ENCODE data around the gene CUL9.

CUL9 gene

GRCh38 chr6:43202451-43202850 is 20.5 kb downstream of the CUL9 start:
- no peak for DNase-seq

GRCh38 chr6:43203029-43203717 is 21.2 kb downstream of the CUL9 start:
- no peak for DNase-seq

DNA sequence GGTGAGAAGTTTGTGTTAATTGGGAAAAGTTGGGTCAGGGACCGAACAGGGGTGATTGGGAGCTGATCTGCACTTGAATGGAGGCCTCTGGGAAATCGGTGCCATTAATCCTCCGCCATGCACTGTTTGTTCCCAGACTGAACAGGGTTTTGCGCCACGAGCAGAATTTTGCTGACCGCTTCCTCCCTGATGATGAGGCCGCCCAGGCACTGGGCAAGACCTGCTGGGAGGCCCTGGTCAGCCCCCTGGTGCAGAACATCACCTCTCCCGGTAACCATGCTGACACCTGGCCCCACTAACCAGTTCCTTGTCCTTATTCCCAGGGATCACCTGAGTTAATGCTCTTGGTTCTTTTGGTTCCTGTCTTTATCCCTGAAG is 21.7 kb downstream of the CUL9 start:
- no peak for DNase-seq

GRCh38 chr6:43204271-43205105 is 22.5 kb downstream of the CUL9 start:
- no peak for DNase-seq

DNA sequence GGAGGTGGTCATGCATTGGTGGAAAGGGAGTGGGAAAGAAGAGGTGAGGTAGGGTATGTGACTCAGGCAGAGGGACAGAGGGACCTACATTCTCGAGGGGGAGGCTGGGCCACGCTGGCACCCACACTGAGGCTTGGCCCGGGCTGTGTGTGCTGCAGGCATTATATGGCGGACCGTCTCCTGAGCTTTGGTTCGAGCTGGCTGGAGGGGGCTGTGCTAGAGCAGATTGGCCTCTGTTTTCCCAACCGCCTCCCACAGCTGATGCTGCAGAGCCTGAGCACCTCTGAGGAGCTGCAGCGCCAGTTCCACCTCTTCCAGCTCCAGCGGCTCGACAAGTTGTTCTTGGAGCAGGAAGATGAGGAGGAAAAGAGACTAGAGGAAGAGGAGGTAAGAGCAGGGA is 23.9 kb downstream of the CUL9 start:
- DNase-seq, result no peak

DNA sequence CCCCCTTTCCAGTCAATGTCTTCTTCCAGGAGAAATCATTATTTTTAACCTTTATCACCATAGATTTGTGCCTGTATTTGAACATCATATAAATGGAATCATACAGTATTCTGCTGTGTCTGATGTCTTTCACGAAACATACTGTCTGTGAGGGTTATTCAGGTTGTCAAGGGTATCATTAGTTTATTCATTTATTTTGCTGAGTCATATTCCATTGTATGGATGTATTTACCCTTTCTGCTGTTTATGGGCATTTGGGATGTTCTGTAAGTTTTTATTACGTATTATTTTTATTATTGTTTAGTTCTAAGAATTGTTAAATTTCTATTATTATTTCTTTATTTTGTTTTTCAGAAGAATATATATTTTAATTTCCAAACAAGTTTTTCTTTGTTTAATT is 25.3 kb downstream of the CUL9 start:
- no peak for DNase-seq

DNA sequence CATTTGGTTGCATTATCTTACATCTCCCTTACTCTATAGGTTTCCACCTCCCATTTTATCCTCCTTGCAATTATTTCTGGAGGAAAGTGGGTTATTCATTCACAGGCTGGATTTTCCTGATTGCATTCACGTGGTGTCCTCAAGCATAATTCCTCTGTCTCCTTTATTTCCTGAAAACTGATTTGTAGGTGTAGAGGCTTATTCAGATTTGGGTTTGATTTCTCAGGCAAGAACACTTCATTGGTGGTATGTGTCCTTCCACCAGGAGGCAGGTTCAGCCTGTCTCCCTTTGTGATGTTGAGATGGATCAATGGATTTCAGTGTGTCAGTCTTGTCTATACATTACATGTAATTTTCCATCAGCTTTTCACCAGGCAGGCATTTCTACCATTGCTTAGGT is 30.0 kb downstream of the CUL9 start:
- DNase-seq, result no peak

DNA sequence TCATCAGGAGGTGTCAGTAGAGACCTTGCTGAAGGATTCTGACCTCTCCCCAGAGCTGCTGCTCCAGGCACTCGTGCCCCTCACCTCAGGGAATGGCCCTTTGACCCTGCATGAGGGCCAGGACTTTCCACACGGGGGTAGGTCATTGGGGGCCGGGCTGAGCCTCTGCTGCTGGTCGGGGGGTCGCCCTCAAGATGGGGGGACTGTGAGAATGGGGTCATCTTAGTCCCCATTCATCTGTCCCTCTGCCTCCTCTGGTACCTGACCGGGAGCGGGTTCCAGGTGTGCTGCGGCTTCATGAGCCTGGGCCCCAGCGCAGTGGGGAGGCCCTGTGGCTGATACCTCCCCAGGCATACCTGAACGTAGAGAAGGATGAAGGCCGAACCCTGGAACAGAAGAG is 31.4 kb downstream of the CUL9 start:
- DNase-seq, result no peak

GRCh38 chr6:43215066-43215465 is 33.1 kb downstream of the CUL9 start:
- no peak for DNase-seq

- no peak for DNase-seq
These were observed 34.2 kb downstream of the CUL9 start for GRCh38 chr6:43216200-43216599.

DNA sequence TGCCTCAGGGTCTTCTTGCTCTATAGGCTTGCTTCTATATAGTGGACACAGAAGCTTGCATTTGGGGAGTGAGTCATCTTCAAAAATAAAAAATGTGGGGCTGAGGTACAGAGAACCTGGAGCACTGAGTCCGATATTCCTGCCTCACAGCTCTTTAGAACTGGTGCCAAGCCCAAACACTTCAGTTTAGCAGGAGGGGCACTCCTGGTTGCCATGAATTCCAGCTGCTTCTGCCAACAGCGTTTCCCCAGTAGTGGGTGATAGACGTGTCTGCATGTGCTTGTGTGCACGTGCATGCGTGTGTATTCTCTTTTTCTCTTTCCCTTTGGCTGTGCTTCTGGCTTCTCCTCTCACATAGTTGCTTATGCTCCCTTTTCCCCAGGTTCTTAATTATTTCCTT is 35.4 kb downstream of the CUL9 start:
- no peak for DNase-seq

DNA sequence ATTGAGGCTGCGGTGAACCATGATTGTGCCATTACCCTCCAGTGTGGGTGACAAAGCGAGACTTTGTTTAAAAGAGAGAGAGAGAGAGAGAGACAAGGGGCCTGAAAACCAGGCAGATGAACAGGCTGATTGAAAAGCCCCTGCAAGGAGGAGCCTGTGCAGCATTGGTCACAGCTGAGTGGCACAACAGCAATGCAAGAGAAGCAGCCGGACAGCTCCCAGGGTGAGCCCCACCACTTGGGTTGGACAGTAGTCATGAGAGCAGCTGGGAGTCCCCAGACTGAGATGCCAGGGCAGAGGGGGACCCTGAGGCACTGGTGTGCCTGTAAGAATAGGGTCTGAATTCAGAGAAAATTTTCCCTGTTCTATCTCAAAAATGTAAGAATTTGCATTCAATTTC is 37.1 kb downstream of the CUL9 start:
- no peak for DNase-seq

- no peak for DNase-seq
These were observed 37.8 kb downstream of the CUL9 start for GRCh38 chr6:43219814-43220213.

GRCh38 chr6:43220439-43220951 is 38.5 kb downstream of the CUL9 start:
- DNase-seq, result no peak

- no peak for DNase-seq
These were observed 39.3 kb downstream of the CUL9 start for GRCh38 chr6:43221046-43221972.

- no peak for DNase-seq
These were observed 40.5 kb downstream of the CUL9 start for GRCh38 chr6:43222418-43223059.

GRCh38 chr6:43223175-43223574 is 41.2 kb downstream of the CUL9 start:
- DNase-seq, result no peak

GRCh38 chr6:43226192-43226851 is 44.3 kb downstream of the CUL9 start:
- DNase-seq, result no peak

- peak; percentile 89 for DNase-seq
These were observed 47.2 kb downstream of the CUL9 start, which contains the start of gene DNPH1 for GRCh38 chr6:43228951-43229802. Gene DNPH1 (minus strand): TSS chr6:43229481. CDS start chr6:43229456, 25 bp downstream.

DNA sequence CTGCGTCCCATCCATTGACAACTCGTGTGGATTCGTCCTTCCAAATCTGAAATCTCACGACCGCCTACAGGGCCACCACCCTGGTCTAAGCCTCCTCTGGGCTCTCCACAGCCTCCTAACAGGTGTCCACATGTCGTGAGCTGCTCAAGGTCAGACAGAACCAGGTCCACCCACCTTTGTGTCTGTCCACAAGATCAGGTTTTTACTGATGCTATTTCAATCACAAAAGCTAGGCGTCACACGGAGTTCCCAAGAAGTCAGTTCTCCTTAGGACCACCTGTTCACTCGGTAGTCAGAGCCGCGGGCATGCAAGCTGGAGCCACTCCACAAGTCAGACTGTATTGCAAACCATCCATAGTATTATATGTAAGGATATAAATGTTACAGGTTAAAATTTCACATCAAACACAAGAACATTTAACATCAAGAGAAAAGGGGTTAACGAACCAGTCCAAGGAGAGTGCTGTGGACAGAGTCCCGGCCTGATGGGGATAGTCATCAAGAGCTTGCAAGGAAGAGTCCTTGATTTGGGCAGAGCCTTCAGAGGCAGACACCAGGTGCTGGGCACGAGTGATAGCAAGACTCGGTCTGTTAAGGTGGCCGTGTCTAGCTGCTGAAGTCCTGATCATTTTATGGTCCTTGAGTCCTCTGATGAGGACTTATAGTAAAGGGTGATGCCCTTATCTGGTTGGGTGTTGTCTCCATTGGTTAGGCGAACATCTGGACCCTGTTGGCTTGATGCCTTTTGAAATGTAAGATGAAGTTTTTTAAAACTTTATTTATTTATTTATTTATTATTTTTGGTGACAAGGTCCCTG is 48.0 kb downstream of the CUL9 start:
- no peak for DNase-seq
